H1 (cell line): ENCODE measurements around the gene ZNF408. TPM values are rescaled to one million over a fixed set of nuclear protein-coding genes. Genes with fewer than 3 reads are reported as not detected.

Experiments
- CTCF ChIA-PET: fragments of 300-600 bp; sonication (Branson Sonifier 250); formaldehyde crosslinking; loops from one replicate; lab custom pipeline; 2021; ENCODE audit not compliant: partially characterized antibody; lab: Charles Lee
- POLR2A ChIA-PET: fragments of 300-600 bp; sonication (Branson Sonifier 250); formaldehyde crosslinking; loops from one replicate; lab custom pipeline; 2021; ENCODE audit warnings: inconsistent platforms; ENCODE audit not compliant: partially characterized antibody; lab: Charles Lee
- DNase-seq, 2 experiments: peaks; one replicate each; pipeline versions ENCODE4 v3.0.0 to v3.0.0-alpha.2; 2010 to 2022; ENCODE audit warnings: low spot score in 2 of 2, low read depth in 1 of 2, mixed read lengths in 1 of 2
- FAIRE-seq: peaks from 2 replicates; lab custom pipeline; 2011; peaks lifted over from hg19 to GRCh38; lab: Jason Lieb, UNC
- H2AFZ ChIP-seq: 2 replicates; pipeline ENCODE4 v1.8.1; 2012; ENCODE audit warnings: low read length, inconsistent platforms
- H2AK5ac ChIP-seq: 2 replicates; pipeline ENCODE4 v1.6.1; 2013; ENCODE audit warnings: low read depth, low read length
- H2BK120ac ChIP-seq: replicated peaks from 2 replicates; pipeline ENCODE3; 2013; ENCODE audit warnings: low read depth, low read length, inconsistent platforms
- H2BK12ac ChIP-seq: 2 replicates; pipeline ENCODE4 v1.6.1; 2013; ENCODE audit warnings: low read depth, low read length
- H2BK15ac ChIP-seq: 2 replicates; pipeline ENCODE4 v1.6.1; 2013; ENCODE audit warnings: low read length
- H2BK20ac ChIP-seq: 2 replicates; pipeline ENCODE4 v1.6.1; 2013; ENCODE audit warnings: low read length
- H2BK5ac ChIP-seq: 2 replicates; pipeline ENCODE4 v1.6.1; 2013; ENCODE audit warnings: low read depth, low read length
- H3K14ac ChIP-seq: 2 replicates; pipeline ENCODE4 v1.6.1; 2013; ENCODE audit warnings: inconsistent platforms; ENCODE audit not compliant: insufficient read length
- H3K18ac ChIP-seq: 2 replicates; pipeline ENCODE4 v1.6.1; 2013; ENCODE audit warnings: low read length; ENCODE audit errors: extremely low read depth
- H3K23ac ChIP-seq: 2 replicates; pipeline ENCODE4 v1.6.1; 2013; ENCODE audit warnings: inconsistent platforms; ENCODE audit not compliant: insufficient read length
- H3K23me2 ChIP-seq: 2 replicates; pipeline ENCODE4 v1.6.1; 2013; ENCODE audit warnings: low read depth, low read length
- H3K27ac ChIP-seq: 2 replicates; pipeline ENCODE4 v1.6.1; 2011; ENCODE audit warnings: low read depth, low read length, inconsistent platforms
- H3K27me3 ChIP-seq, 4 experiments: replicated peaks in 1 of 4; 1 replicate in 1 of 4; 2 replicates in 3 of 4; pipeline versions ENCODE4 v1.6.1 to v1.8.1; 2011 to 2013; ENCODE audit warnings: low read length in 3 of 4, mild to moderate bottlenecking in 3 of 4, inconsistent platforms in 2 of 4, mixed read lengths in 2 of 4, moderate library complexity in 1 of 4; ENCODE audit not compliant: control insufficient read depth in 3 of 4, insufficient read depth in 3 of 4; ENCODE audit errors: extremely low read depth in 1 of 4
- H3K36me3 ChIP-seq, 4 experiments: 2 replicates each; pipeline versions ENCODE4 v1.6.1 to v1.8.1; 2011 to 2013; ENCODE audit warnings: mild to moderate bottlenecking in 4 of 4, low read length in 3 of 4, moderate library complexity in 2 of 4, control low read depth in 1 of 4, inconsistent platforms in 1 of 4; ENCODE audit not compliant: insufficient read depth in 4 of 4, control insufficient read depth in 2 of 4
- H3K4ac ChIP-seq: replicated peaks from 2 replicates; pipeline ENCODE3; 2013; ENCODE audit warnings: low read length, low read depth, mixed read lengths, inconsistent platforms; ENCODE audit not compliant: insufficient read length
- H3K4me1 ChIP-seq, 4 experiments: replicated peaks in 1 of 4; 1 replicate in 1 of 4; 2 replicates in 3 of 4; pipeline versions ENCODE4 v1.6.1 to v1.8.1; 2011 to 2013; ENCODE audit warnings: low read length in 3 of 4, inconsistent platforms in 2 of 4, mixed read lengths in 1 of 4; ENCODE audit not compliant: insufficient read depth in 4 of 4, control insufficient read depth in 3 of 4
- H3K4me2 ChIP-seq, 2 experiments: 2 replicates each; pipeline versions ENCODE4 v1.6.1 to v1.8.1; 2011 to 2013; ENCODE audit warnings: low read depth in 2 of 2, low read length in 2 of 2, control low read depth in 1 of 2, inconsistent platforms in 1 of 2, mild to moderate bottlenecking in 1 of 2; ENCODE audit not compliant: insufficient read depth in 1 of 2
- H3K4me3 ChIP-seq, 4 experiments: fragments of 200-600, 300-600 bp in 1 of 4; sonication (generic), shearing (Covaris generic), sonication (Bioruptor Twin) in 1 of 4; 2 replicates each; pipeline versions ENCODE4 v1.5.1 to v1.8.1; 2011 to 2016; ENCODE audit warnings: low read length in 4 of 4, low read depth in 3 of 4, control low read depth in 2 of 4, inconsistent platforms in 2 of 4, mild to moderate bottlenecking in 2 of 4, mixed read lengths in 1 of 4, moderate library complexity in 1 of 4; ENCODE audit not compliant: insufficient read depth in 2 of 4; ENCODE audit errors: extremely low read depth in 1 of 4
- H3K56ac ChIP-seq: replicated peaks from 2 replicates; pipeline ENCODE3; 2013; ENCODE audit warnings: low read depth, mild to moderate bottlenecking, mixed read lengths, low read length, inconsistent platforms; ENCODE audit not compliant: insufficient read length
- H3K79me1 ChIP-seq: 2 replicates; pipeline ENCODE4 v1.6.1; 2013; ENCODE audit warnings: low read depth, low read length, control low read depth
- H3K79me2 ChIP-seq, 2 experiments: 2 replicates each; pipeline versions ENCODE4 v1.6.1 to v1.8.1; 2012 to 2013; ENCODE audit warnings: low read length in 2 of 2, mild to moderate bottlenecking in 2 of 2, inconsistent platforms in 1 of 2; ENCODE audit not compliant: insufficient read depth in 2 of 2, control insufficient read depth in 1 of 2
- H3K9ac ChIP-seq, 4 experiments: replicated peaks in 1 of 4; 1 replicate in 1 of 4; 2 replicates in 3 of 4; pipeline versions ENCODE4 v1.6.1 to v1.8.1; 2011 to 2013; ENCODE audit warnings: low read depth in 3 of 4, low read length in 3 of 4, control low read depth in 2 of 4, mild to moderate bottlenecking in 2 of 4, moderate library complexity in 2 of 4, inconsistent platforms in 1 of 4; ENCODE audit errors: extremely low read depth in 1 of 4
- H3K9me3 ChIP-seq, 2 experiments: 2 replicates each; pipeline versions ENCODE4 v1.6.1 to v1.8.1; 2012 to 2013; ENCODE audit warnings: mild to moderate bottlenecking in 2 of 2, moderate library complexity in 2 of 2, control low read depth in 1 of 2, inconsistent platforms in 1 of 2, low read depth in 1 of 2, low read length in 1 of 2, mixed read lengths in 1 of 2; ENCODE audit not compliant: insufficient read depth in 2 of 2
- H4K20me1 ChIP-seq, 2 experiments: replicated peaks in 1 of 2; 2 replicates each; pipeline versions ENCODE3 to v1.8.1; 2011 to 2013; ENCODE audit warnings: inconsistent platforms in 2 of 2, low read length in 2 of 2, mild to moderate bottlenecking in 1 of 2; ENCODE audit not compliant: insufficient read depth in 2 of 2, control insufficient read depth in 1 of 2
- H4K5ac ChIP-seq: 2 replicates; pipeline ENCODE4 v1.6.1; 2013; ENCODE audit warnings: low read length, low read depth, mixed read lengths, inconsistent platforms; ENCODE audit not compliant: insufficient read length
- H4K8ac ChIP-seq: 2 replicates; pipeline ENCODE4 v1.8.0; 2013; ENCODE audit warnings: mild to moderate bottlenecking, moderate library complexity, low read length, inconsistent platforms; ENCODE audit not compliant: insufficient read depth; ENCODE audit errors: extremely low read depth
- H4K91ac ChIP-seq: replicated peaks from 2 replicates; pipeline ENCODE3; 2013; ENCODE audit warnings: low read length, mixed read lengths, inconsistent platforms; ENCODE audit not compliant: insufficient read length
- CHD1 ChIP-seq: IDR thresholded peaks from 2 replicates; pipeline ENCODE4 v1.6.1; 2012; ENCODE audit warnings: low read depth, low read length, improper control_type of control experiment
- EP300 ChIP-seq, 2 experiments: IDR thresholded peaks; 1 replicate in 1 of 2; 2 replicates in 1 of 2; pipeline ENCODE4 v1.6.1; 2011 to 2012; ENCODE audit warnings: low read depth in 2 of 2, low read length in 2 of 2, mild to moderate bottlenecking in 2 of 2, borderline replicate concordance in 1 of 2, inconsistent platforms in 1 of 2, moderate library complexity in 1 of 2
- JUND ChIP-seq: IDR thresholded peaks from 2 replicates; pipeline ENCODE4 v1.6.1; 2011; ENCODE audit warnings: mild to moderate bottlenecking, improper control_type of control experiment, low read length
- POU5F1 ChIP-seq: IDR thresholded peaks from 2 replicates; pipeline ENCODE4 v1.6.1; 2011; ENCODE audit warnings: low read depth, mild to moderate bottlenecking, low read length, moderate library complexity
- RXRA ChIP-seq: IDR thresholded peaks from 2 replicates; pipeline ENCODE4 v1.6.1; 2011; ENCODE audit warnings: low read depth, mild to moderate bottlenecking, low read length, moderate library complexity; ENCODE audit not compliant: insufficient read depth
- WGBS, 2 experiments: shearing (Covaris generic) in 1 of 2; methylation state at CpG; one replicate each; pipeline versions ENCODE4 v1.1.6 to v1.1.7; 2013 to 2015; ENCODE audit warnings: low lambda C conversion rate in 2 of 2, mixed read lengths in 2 of 2, inconsistent platforms in 1 of 2, low coverage in 1 of 2, missing lambda C conversion rate in 1 of 2; ENCODE audit not compliant: insufficient replicate concordance in 2 of 2, insufficient coverage in 1 of 2, insufficient read length in 1 of 2; ENCODE audit errors: extremely low coverage in 1 of 2, missing lambda C conversion rate in 1 of 2; 5-methylcytosine and 5-hydroxymethylcytosine counted together
- polyA plus RNA-seq, 7 experiments: library from polyadenylated mRNA; depleted of rRNA in 3 of 7; stranded (reverse) in 5 of 7; unstranded in 2 of 7; fragments of >200 nt in 5 of 7; fragments of 200-250 nt in 2 of 7; gene quantifications; 1 replicate in 5 of 7; 2 replicates in 1 of 7; 4 replicates in 1 of 7; pipeline versions ENCODE4 v1.2.1 to v1.2.3, GENCODE V29; 2011 to 2013; ENCODE audit warnings: missing spikeins in 2 of 7, mixed read lengths in 2 of 7
- total RNA-seq: library from RNA; stranded (reverse); fragmentation: NEBNext Ultra II Directional; extraction: Animal tissue kit (Norgen Biotek cat#: 25700); gene quantifications from 2 replicates; pipeline ENCODE4 v1.2.1, GENCODE V29; 2021
- TF ChIP-seq, protein P1 (sequence below): IDR thresholded peaks from 2 replicates; pipeline ENCODE4 v1.6.1; 2012; ENCODE audit warnings: inconsistent platforms

Gene ZNF408
- total and polyA plus RNA-seq, 2 of the 8 experiments (the other 6 are each of a cell fraction or from before 2014, with no cell fraction given) = 10.7 to 11.0 TPM

DNA sequence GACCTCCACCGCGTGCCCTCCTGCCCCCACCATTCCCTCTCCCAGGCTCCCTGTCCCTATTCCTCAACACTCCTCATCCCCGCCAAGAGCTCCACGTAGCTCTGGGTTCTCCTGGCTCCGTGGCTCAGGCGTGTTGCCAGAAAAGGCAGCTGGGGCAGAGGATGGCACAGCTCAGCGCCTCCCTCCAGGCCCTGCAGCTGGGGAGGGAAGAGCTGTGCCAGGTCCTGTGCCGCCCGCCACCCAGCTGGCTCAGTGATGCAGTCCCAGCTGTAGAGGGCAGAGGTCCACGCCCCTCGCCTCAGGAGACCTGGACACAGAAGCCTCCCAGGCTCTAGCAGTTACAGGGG lies 4.6 kb upstream of the ZNF408 start:
- no peak overlapping the region for H2BK120ac ChIP-seq
- H3K56ac ChIP-seq = no peak overlapping the region
- POLR2A ChIA-PET = interaction anchor here (0.9 to 3.1 kb wide), 4 partner anchors 9 to 315 kb away, joined by 3 to 21 read pairs (median 4); partner anchors contain the start of gene MDK
- H4K20me1 ChIP-seq = peaks cover 2% of the 10 kb centered on the region in 2 experiments
- H2BK12ac ChIP-seq = no peak overlapping the region
- CTCF ChIA-PET = interaction anchor here (0.6 to 1.1 kb wide), 2 partner anchors 91 to 309 kb away, joined by 3 read pairs; no protein-coding TSS in a partner anchor
- no peak overlapping the region for H4K91ac ChIP-seq
- H3K4ac ChIP-seq = no peak overlapping the region
- 92% methylated on average over 8 of the region's 11 CpGs; no CpG with 5 or more reads in 1 of the 2 experiments for WGBS, 2 experiments
- peaks cover 0 to 6% of the 10 kb centered on the region in 2 experiments; a peak in 1 of 4 replicates for H3K79me2 ChIP-seq
- no peak overlapping the region for H2AFZ ChIP-seq
- H2AK5ac ChIP-seq = no peak overlapping the region
- no peaks in the 10 kb centered on the region for H3K79me1 ChIP-seq
- no peak for TF ChIP-seq JUND
- no peak for TF ChIP-seq EP300 (IDR thresholded peaks at IDR 0.05; ENCODE audit: borderline replicate concordance in 1 of 2, low read depth in 2 of 2, low read length in 2 of 2)
- TF ChIP-seq CHD1 = no peak
- TF ChIP-seq POU5F1 = no peak
- TF ChIP-seq, protein P1, sequence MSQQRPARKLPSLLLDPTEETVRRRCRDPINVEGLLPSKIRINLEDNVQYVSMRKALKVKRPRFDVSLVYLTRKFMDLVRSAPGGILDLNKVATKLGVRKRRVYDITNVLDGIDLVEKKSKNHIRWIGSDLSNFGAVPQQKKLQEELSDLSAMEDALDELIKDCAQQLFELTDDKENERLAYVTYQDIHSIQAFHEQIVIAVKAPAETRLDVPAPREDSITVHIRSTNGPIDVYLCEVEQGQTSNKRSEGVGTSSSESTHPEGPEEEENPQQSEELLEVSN = no peak
- no peak for TF ChIP-seq RXRA
- H3K36me3 ChIP-seq = peaks cover 2 to 11% (median 6%) of the 10 kb centered on the region in 4 experiments; a peak in 3 of 8 replicates
- FAIRE-seq (no peak), DNase-seq (no peak)
- H3K23ac ChIP-seq = no peak overlapping the region
- no peak overlapping the region for H3K27ac ChIP-seq
- H3K14ac ChIP-seq = no peak overlapping the region
- no peaks in the 10 kb centered on the region for H3K27me3 ChIP-seq
- H2BK15ac ChIP-seq = no peak overlapping the region
- H3K9ac ChIP-seq = no peak overlapping the region
- H2BK20ac ChIP-seq = no peak overlapping the region
- H2BK5ac ChIP-seq = no peak overlapping the region
- no peak overlapping the region for H3K4me3 ChIP-seq
- no peak overlapping the region for H3K4me2 ChIP-seq
- H3K23me2 ChIP-seq = peaks cover 4% of the 10 kb centered on the region; the same call in 1 of the 2 replicates
- H3K18ac ChIP-seq = no peak overlapping the region
- no peak overlapping the region for H4K5ac ChIP-seq
- no peak overlapping the region for H4K8ac ChIP-seq
- no peaks in the 10 kb centered on the region; a peak in 2 of 7 replicates for H3K4me1 ChIP-seq
- H3K9me3 ChIP-seq = no peaks in the 10 kb centered on the region
